Duodenal mucosa (tissue), 2 donors: ENCODE data around the gene SSR1.
"Not testable (repeated sequence)": the region's sequence is repeated elsewhere in the genome, so short reads cannot be mapped to it uniquely, and the experiment has no call there.

Experiments
- H3K27ac ChIP-seq: one replicate; pipeline ENCODE4 v1.7.0; 2013; ENCODE audit warnings: low read depth, low read length
- H3K27me3 ChIP-seq, 2 donors: one replicate each; pipeline ENCODE4 v1.7.0; 2013; ENCODE audit warnings: low read length in 2 of 2, control low read depth in 1 of 2; ENCODE audit not compliant: insufficient read depth in 2 of 2, control insufficient read depth in 1 of 2
- H3K36me3 ChIP-seq, 2 donors: one replicate each; pipeline ENCODE4 v1.7.0; 2013; ENCODE audit warnings: low read length in 2 of 2, control low read depth in 1 of 2; ENCODE audit not compliant: insufficient read depth in 2 of 2, control insufficient read depth in 1 of 2
- H3K4me1 ChIP-seq, 2 donors: one replicate each; pipeline ENCODE4 v1.7.0; 2013; ENCODE audit warnings: low read length in 2 of 2, control low read depth in 1 of 2; ENCODE audit not compliant: insufficient read depth in 2 of 2, control insufficient read depth in 1 of 2
- H3K4me3 ChIP-seq, 2 donors: one replicate each; pipeline ENCODE4 v1.7.0; 2013; ENCODE audit warnings: low read length in 2 of 2, low read depth in 1 of 2
- H3K9ac ChIP-seq, 2 donors: one replicate each; pipeline ENCODE4 v1.7.0; 2013; ENCODE audit warnings: low read length in 2 of 2, low read depth in 1 of 2
- H3K9me3 ChIP-seq, 2 donors: one replicate each; pipeline ENCODE4 v1.7.0; 2013; ENCODE audit warnings: low read length in 2 of 2, control low read depth in 1 of 2; ENCODE audit not compliant: control insufficient read depth in 1 of 2

SSR1 gene

GRCh38 chr6:7338031-7338430 lies 25.0 kb upstream of the SSR1 start:
- Histone ChIP-seq H3K4me3 (no peak overlapping the region), H3K9ac (no peak overlapping the region), H3K4me1 (no peaks in the 10 kb centered on the region), H3K36me3 (no peaks in the 10 kb centered on the region), H3K9me3 (no peaks in the 10 kb centered on the region), H3K27ac (no peak overlapping the region), H3K27me3 (no peaks in the 10 kb centered on the region)

DNA sequence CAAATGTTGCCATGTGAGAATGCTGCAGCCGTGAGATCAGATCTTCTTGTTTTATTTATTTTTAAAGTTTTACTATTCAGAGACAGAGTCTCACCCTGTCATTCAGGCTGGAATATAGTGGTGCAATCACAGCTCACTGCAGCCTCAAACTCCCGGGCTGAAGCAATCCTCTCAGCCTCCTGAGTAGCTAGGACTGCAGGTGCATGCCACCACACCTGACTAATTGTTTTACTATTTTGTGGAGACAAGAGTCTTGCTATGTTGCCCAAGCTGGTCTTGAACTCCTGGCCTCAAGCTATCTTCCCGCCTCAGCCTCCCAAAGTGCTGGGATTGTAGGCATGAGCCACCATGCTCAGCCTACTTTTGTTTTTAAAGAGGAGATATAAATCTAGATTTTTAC lies 22.5 kb upstream of the SSR1 start:
- H3K4me3 ChIP-seq, result no peak overlapping the region
- no peaks in the 10 kb centered on the region for H3K4me1 ChIP-seq
- no peaks in the 10 kb centered on the region for H3K9me3 ChIP-seq
- no peaks in the 10 kb centered on the region for H3K36me3 ChIP-seq
- H3K27me3 ChIP-seq, result no peaks in the 10 kb centered on the region
- no peak overlapping the region for H3K9ac ChIP-seq
- H3K27ac ChIP-seq, result no peak overlapping the region

- Histone ChIP-seq H3K9me3 (no peaks in the 10 kb centered on the region), H3K9ac (no peak overlapping the region), H3K4me1 (no peaks in the 10 kb centered on the region), H3K27me3 (no peaks in the 10 kb centered on the region), H3K27ac (no peak overlapping the region), H3K36me3 (no peaks in the 10 kb centered on the region), H3K4me3 (no peak overlapping the region)
Observed at GRCh38 chr6:7334685-7335084, 21.7 kb upstream of the SSR1 start.

- no peaks in the 10 kb centered on the region for H3K36me3 ChIP-seq
- no peaks in the 10 kb centered on the region for H3K9me3 ChIP-seq
- H3K9ac ChIP-seq, result no peak overlapping the region
- H3K27ac ChIP-seq, result no peak overlapping the region
- no peaks in the 10 kb centered on the region for H3K27me3 ChIP-seq
- H3K4me3 ChIP-seq, result no peak overlapping the region
- no peaks in the 10 kb centered on the region for H3K4me1 ChIP-seq
Observed at GRCh38 chr6:7332090-7332745, 19.2 kb upstream of the SSR1 start.

DNA sequence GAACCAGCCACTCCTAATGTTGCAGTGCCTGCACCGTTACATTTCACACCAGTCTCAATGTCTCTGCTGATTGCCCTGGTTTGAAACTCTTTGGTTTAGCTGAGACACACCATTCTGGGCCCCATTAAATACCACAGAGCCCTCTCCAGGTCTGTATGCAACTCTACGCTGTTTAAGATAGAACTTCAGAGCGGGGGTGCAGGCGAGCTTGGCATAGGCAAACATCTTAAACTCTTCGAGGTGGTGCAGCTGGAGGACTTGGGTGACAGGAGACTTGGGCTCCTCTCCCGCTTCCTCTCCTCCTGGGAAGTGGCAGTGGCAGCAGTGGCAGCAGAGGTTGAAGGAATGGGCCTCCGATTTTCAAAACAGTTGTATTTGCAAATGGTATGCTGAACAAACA lies 18.5 kb upstream of the SSR1 start:
- Histone ChIP-seq H3K27ac (no peak overlapping the region), H3K36me3 (no peaks in the 10 kb centered on the region), H3K4me1 (no peaks in the 10 kb centered on the region), H3K9me3 (no peaks in the 10 kb centered on the region), H3K4me3 (no peak overlapping the region), H3K27me3 (no peaks in the 10 kb centered on the region), H3K9ac (no peak overlapping the region)

DNA sequence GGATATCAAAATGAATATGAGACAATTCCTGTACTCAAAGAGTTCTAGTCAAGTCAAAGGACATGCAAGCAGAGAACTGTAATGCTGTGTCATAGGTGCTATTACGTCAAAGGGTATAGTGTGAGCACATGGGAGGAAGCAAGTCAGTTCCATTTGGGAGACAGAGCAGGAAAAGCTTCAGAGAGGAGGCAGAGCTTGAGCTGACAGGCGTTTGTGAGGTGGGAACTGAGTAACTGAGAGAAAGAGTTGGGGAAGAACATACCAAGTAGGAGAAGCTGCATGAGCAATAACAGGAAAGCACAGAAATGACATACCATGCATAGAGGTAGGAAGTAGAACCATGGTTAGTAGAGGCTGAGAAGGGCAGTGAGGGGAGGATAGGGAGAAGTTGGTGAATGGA lies 15.2 kb upstream of the SSR1 start:
- no peaks in the 10 kb centered on the region for H3K27me3 ChIP-seq
- no peaks in the 10 kb centered on the region for H3K36me3 ChIP-seq
- no peak overlapping the region for H3K4me3 ChIP-seq
- no peaks in the 10 kb centered on the region for H3K9me3 ChIP-seq
- H3K4me1 ChIP-seq, result no peaks in the 10 kb centered on the region
- no peak overlapping the region for H3K27ac ChIP-seq
- no peak overlapping the region for H3K9ac ChIP-seq

DNA sequence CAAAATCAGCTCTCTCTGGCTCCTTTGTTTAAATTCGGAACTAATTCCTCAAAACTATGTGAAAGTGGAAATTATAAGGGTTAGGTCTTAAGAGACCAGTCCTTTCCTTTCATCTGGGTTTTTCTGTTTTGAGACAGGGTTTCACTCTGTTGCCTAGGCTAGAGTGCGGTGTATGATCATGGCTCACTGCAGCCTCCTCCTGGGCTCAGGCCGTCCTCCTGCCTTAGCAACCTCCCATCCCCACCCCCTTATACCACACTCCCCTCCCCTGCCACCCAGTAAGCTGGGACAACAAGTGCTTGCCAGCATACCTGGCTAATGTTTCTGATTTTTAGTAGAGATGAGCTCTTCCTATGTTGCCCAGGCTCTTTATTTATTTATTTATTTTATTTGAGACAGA lies 12.8 kb upstream of the SSR1 start:
- no peak overlapping the region for H3K4me3 ChIP-seq
- H3K27me3 ChIP-seq, result no peaks in the 10 kb centered on the region
- H3K9me3 ChIP-seq, result no peaks in the 10 kb centered on the region
- no peaks in the 10 kb centered on the region for H3K36me3 ChIP-seq
- H3K9ac ChIP-seq, result no peak overlapping the region
- no peak overlapping the region for H3K27ac ChIP-seq
- H3K4me1 ChIP-seq, result no peaks in the 10 kb centered on the region

- Histone ChIP-seq H3K4me3 (no peak overlapping the region), H3K36me3 (no peaks in the 10 kb centered on the region), H3K4me1 (no peaks in the 10 kb centered on the region), H3K27me3 (no peaks in the 10 kb centered on the region), H3K27ac (no peak overlapping the region), H3K9ac (no peak overlapping the region), H3K9me3 (no peaks in the 10 kb centered on the region)
Observed at GRCh38 chr6:7324520-7324919, 11.5 kb upstream of the SSR1 start.

GRCh38 chr6:7323074-7323473 lies 10.1 kb upstream of the SSR1 start:
- Histone ChIP-seq H3K4me1 (no peaks in the 10 kb centered on the region), H3K4me3 (no peak overlapping the region), H3K9ac (no peak overlapping the region), H3K27me3 (no peaks in the 10 kb centered on the region), H3K27ac (no peak overlapping the region), H3K36me3 (no peaks in the 10 kb centered on the region), H3K9me3 (no peaks in the 10 kb centered on the region)

DNA sequence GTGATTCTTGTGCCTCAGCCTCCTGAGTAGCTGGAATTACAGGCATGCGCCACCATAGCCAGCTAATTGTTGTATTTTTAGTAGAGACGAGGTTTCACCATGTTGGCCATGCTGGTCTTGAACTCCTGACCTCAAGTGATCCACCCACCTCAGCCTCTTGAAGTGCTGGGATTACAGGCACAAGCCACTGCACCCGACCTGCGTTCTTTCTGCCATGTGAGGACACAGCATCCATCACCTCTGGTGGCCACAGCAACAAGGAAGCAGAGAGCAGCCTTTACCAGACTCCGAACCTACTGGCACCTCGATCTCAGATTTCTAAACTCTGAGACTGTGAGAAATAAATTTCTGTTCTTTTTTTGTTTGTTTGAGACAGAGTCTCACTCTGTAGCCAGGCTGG lies 8.9 kb upstream of the SSR1 start:
- H3K36me3 ChIP-seq, H3K4me1 ChIP-seq, H3K27me3 ChIP-seq, H3K4me3 ChIP-seq, H3K27ac ChIP-seq, H3K9ac ChIP-seq, H3K9me3 ChIP-seq: not testable (repeated sequence)

- H3K4me1 ChIP-seq, H3K9me3 ChIP-seq, H3K27me3 ChIP-seq, H3K27ac ChIP-seq, H3K36me3 ChIP-seq, H3K9ac ChIP-seq, H3K4me3 ChIP-seq: not testable (repeated sequence)
Observed at GRCh38 chr6:7319406-7319805, 6.4 kb upstream of the SSR1 start.
